K562 (cell line): ENCODE results near the gene CMSS1. TPM values are rescaled to one million over a fixed set of nuclear protein-coding genes. Genes with fewer than 3 reads are reported as not detected.

Source experiments
- BRD9 ChIP-seq: fragments of 450-650 bp; IDR thresholded peaks from 2 replicates; pipeline ENCODE4 v1.6.1; 2018; ENCODE audit warnings: low read depth; ENCODE audit not compliant: partially characterized antibody
- FUS ChIP-seq: fragments of 200-400 bp; formaldehyde crosslinking; optimal IDR thresholded peaks from 2 replicates; pipeline ENCODE3; 2017; ENCODE audit warnings: low read depth, low read length
- JUN ChIP-seq, 2 experiments: sonication (generic) in 1 of 2; formaldehyde crosslinking in 1 of 2; IDR thresholded peaks; 2 replicates each; pipeline versions ENCODE4 v1.6.1 to v1.8.0; 2012 to 2022; ENCODE audit warnings: borderline replicate concordance in 2 of 2, mild to moderate bottlenecking in 2 of 2, improper control_type of control experiment in 1 of 2, low read depth in 1 of 2, low read length in 1 of 2, missing genetic modification reagents in 1 of 2
- RBM17 ChIP-seq: fragments of 200-400 bp; formaldehyde crosslinking; IDR thresholded peaks from 2 replicates; pipeline ENCODE4 v1.6.1; 2017; ENCODE audit warnings: low read depth, mild to moderate bottlenecking, low read length, borderline replicate concordance
- THRA ChIP-seq: fragments of 450-650 bp; IDR thresholded peaks from 2 replicates; pipeline ENCODE4 v1.6.1; 2017; ENCODE audit warnings: mild to moderate bottlenecking, moderate library complexity
- ZKSCAN8 ChIP-seq: fragments of 200-800 bp; sonication (Bioruptor generic); IDR thresholded peaks from 2 replicates; pipeline ENCODE4 v1.6.1; 2016; ENCODE audit warnings: missing genetic modification characterization, missing compliant biosample characterization
- ZNF140 ChIP-seq: fragments of 250-450 bp; sonication (Bioruptor Pico); IDR thresholded peaks from 2 replicates; pipeline ENCODE4 v1.8.0; 2021; ENCODE audit warnings: moderate library complexity, mild to moderate bottlenecking, inconsistent platforms
- ZNF780A ChIP-seq: fragments of 250-450 bp; sonication (Bioruptor Pico); IDR thresholded peaks from 2 replicates; pipeline ENCODE4 v1.5.0; 2021; ENCODE audit warnings: mild to moderate bottlenecking
- polyA plus RNA-seq, 8 experiments: library from polyadenylated mRNA; depleted of rRNA in 4 of 8; stranded (reverse) in 5 of 8; unstranded in 3 of 8; fragments of >200 nt; fragmentation: Nextera tagmentation in 2 of 8; fragmentation: Illumina TruSeq in 1 of 8; extraction: Ambion mirVana in 2 of 8; extraction: Trizol in 1 of 8; gene quantifications; 2 replicates each; pipeline versions ENCODE4 v1.2.1 to v1.2.3, GENCODE V29; 2011 to 2014; ENCODE audit warnings: inconsistent platforms in 1 of 8, missing spikeins in 1 of 8
- total RNA-seq, 7 experiments: library from RNA; depleted of rRNA in 6 of 7; stranded (reverse); fragments of >200 nt in 6 of 7; fragmentation: Illumina TruSeq in 2 of 7; extraction: Trizol in 2 of 7; gene quantifications; 2 replicates each; pipeline versions ENCODE4 v1.2.1 to v1.2.3, GENCODE V29; 2011 to 2021; ENCODE audit warnings: low replicate concordance in 1 of 7
- TF ChIP-seq, protein P1 (sequence below), 2 experiments: IDR thresholded peaks; 2 replicates each; pipeline ENCODE4 v1.6.1; 2012; ENCODE audit warnings: improper control_type of control experiment in 2 of 2, low read depth in 2 of 2, low read length in 2 of 2, borderline replicate concordance in 1 of 2
- TF ChIP-seq, protein P2 (sequence below), 2 experiments: fragments of 450-650 bp in 1 of 2; sonication (generic) in 1 of 2; formaldehyde crosslinking; conservative IDR thresholded peaks; 2 replicates each; pipeline versions ENCODE4 v1.4.0 to v1.8.1; 2020 to 2022; ENCODE audit warnings: mild to moderate bottlenecking in 1 of 2, missing genetic modification reagents in 1 of 2

Gene CMSS1
- total and polyA plus RNA-seq, 9 of the 15 experiments (the other 6 are each of a cell fraction or from before 2014, with no cell fraction given), result 46.9 to 109 (median 72.3) TPM

DNA sequence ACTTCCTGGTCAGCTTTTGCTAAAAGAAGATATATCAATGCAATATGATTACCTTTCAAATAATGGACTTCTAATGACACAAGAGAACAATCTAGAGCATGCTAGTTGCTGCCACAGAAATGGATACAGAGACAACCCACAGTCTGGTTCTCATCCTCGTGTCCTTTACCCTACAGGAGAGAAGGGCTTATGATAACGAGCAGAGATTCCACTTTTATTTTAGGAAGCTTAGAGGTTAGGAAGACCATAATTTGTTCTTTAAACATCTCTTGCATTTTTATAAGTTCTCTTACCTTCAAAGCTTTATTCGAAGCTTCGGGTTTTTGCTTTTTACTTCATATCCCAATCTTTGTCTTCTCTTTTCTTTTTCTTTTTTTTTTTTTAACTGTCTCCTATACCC lies 257.5 kb downstream of the CMSS1 start (continued):
- TF ChIP-seq, protein P1, sequence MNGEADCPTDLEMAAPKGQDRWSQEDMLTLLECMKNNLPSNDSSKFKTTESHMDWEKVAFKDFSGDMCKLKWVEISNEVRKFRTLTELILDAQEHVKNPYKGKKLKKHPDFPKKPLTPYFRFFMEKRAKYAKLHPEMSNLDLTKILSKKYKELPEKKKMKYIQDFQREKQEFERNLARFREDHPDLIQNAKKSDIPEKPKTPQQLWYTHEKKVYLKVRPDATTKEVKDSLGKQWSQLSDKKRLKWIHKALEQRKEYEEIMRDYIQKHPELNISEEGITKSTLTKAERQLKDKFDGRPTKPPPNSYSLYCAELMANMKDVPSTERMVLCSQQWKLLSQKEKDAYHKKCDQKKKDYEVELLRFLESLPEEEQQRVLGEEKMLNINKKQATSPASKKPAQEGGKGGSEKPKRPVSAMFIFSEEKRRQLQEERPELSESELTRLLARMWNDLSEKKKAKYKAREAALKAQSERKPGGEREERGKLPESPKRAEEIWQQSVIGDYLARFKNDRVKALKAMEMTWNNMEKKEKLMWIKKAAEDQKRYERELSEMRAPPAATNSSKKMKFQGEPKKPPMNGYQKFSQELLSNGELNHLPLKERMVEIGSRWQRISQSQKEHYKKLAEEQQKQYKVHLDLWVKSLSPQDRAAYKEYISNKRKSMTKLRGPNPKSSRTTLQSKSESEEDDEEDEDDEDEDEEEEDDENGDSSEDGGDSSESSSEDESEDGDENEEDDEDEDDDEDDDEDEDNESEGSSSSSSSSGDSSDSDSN (IDR thresholded peaks at IDR 0.05; ENCODE audit: borderline replicate concordance in 1 of 2, low read depth in 2 of 2, low read length in 2 of 2), result no peak
- no peak for TF ChIP-seq ZNF140 (CRISPR knock-in tag)
- TF ChIP-seq JUN (IDR thresholded peaks at IDR 0.05; ENCODE audit: borderline replicate concordance, low read depth, low read length), result no peak
- no peak for TF ChIP-seq JUN (CRISPR knock-in tag; IDR thresholded peaks at IDR 0.05; ENCODE audit: borderline replicate concordance)
- TF ChIP-seq FUS, result no peak
- TF ChIP-seq, protein P2, sequence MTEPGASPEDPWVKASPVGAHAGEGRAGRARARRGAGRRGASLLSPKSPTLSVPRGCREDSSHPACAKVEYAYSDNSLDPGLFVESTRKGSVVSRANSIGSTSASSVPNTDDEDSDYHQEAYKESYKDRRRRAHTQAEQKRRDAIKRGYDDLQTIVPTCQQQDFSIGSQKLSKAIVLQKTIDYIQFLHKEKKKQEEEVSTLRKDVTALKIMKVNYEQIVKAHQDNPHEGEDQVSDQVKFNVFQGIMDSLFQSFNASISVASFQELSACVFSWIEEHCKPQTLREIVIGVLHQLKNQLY (CRISPR knock-in tag; conservative IDR thresholded peaks at IDR 0.05), result no peak
- no peak for TF ChIP-seq ZNF780A (CRISPR knock-in tag)
- no peak for TF ChIP-seq BRD9
- TF ChIP-seq RBM17, result no peak
- no peak for TF ChIP-seq ZKSCAN8 (CRISPR knock-in tag)
- TF ChIP-seq THRA, result no peak
